Astrocyte (in vitro differentiated cells and primary cell): Measurements from ENCODE around the gene DDX50. TPM values are rescaled to one million over a fixed set of nuclear protein-coding genes. Genes with fewer than 3 reads are reported as not detected.

ENCODE experiments used
- DNase-seq: peaks from one replicate; pipeline ENCODE4 v3.0.0-alpha.2; 2010; ENCODE audit warnings: low read depth
- FAIRE-seq: peaks from 2 replicates; lab custom pipeline; 2011; peaks lifted over from hg19 to GRCh38; lab: Jason Lieb, UNC
- H2AFZ ChIP-seq: 2 replicates; pipeline ENCODE4 v1.6.0; 2012; ENCODE audit warnings: low read depth, low read length, inconsistent platforms
- H3K27ac ChIP-seq: 2 replicates; pipeline ENCODE4 v1.5.1; 2011; ENCODE audit warnings: low read depth, low read length, inconsistent platforms
- H3K27me3 ChIP-seq: 2 replicates; pipeline ENCODE4 v1.6.0; 2011; ENCODE audit warnings: low read length, inconsistent platforms; ENCODE audit not compliant: insufficient read depth
- H3K36me3 ChIP-seq: 2 replicates; pipeline ENCODE4 v1.5.1; 2011; ENCODE audit warnings: low read length, inconsistent platforms; ENCODE audit not compliant: insufficient read depth
- H3K4me1 ChIP-seq: 2 replicates; pipeline ENCODE4 v1.5.1; 2011; ENCODE audit warnings: low read length, inconsistent platforms; ENCODE audit not compliant: insufficient read depth
- H3K4me2 ChIP-seq: 2 replicates; pipeline ENCODE4 v1.6.0; 2012; ENCODE audit warnings: low read length, inconsistent platforms
- H3K4me3 ChIP-seq: 2 replicates; pipeline ENCODE4 v1.5.1; 2011; ENCODE audit warnings: low read depth, mild to moderate bottlenecking, low read length, inconsistent platforms; ENCODE audit not compliant: insufficient read depth
- H3K79me2 ChIP-seq: 2 replicates; pipeline ENCODE4 v1.6.0; 2012; ENCODE audit warnings: mild to moderate bottlenecking, low read length, inconsistent platforms; ENCODE audit not compliant: insufficient read depth
- H3K9ac ChIP-seq: 2 replicates; pipeline ENCODE4 v1.6.0; 2012; ENCODE audit warnings: mild to moderate bottlenecking, low read length, inconsistent platforms
- H3K9me3 ChIP-seq: 2 replicates; pipeline ENCODE4 v1.5.1; 2012; ENCODE audit warnings: low read depth, mild to moderate bottlenecking, low read length, inconsistent platforms; ENCODE audit not compliant: insufficient read depth
- H4K20me1 ChIP-seq: 2 replicates; pipeline ENCODE4 v1.6.0; 2012; ENCODE audit warnings: low read length, inconsistent platforms; ENCODE audit not compliant: insufficient read depth
- H3K27ac Mint-ChIP-seq: one replicate; pipeline ENCODE4 v1.8.0; 2021; ENCODE audit warnings: mild to moderate bottlenecking, mixed read lengths; ENCODE audit not compliant: unreplicated experiment
- H3K27me3 Mint-ChIP-seq: one replicate; pipeline ENCODE4 v1.8.0; 2021; ENCODE audit warnings: low read depth, mixed read lengths; ENCODE audit not compliant: unreplicated experiment
- H3K36me3 Mint-ChIP-seq: one replicate; pipeline ENCODE4 v1.8.0; 2021; ENCODE audit warnings: low read depth, mixed read lengths; ENCODE audit not compliant: unreplicated experiment
- H3K4me1 Mint-ChIP-seq: one replicate; pipeline ENCODE4 v1.8.0; 2021; ENCODE audit warnings: low read depth, mixed read lengths; ENCODE audit not compliant: unreplicated experiment
- H3K4me3 Mint-ChIP-seq: one replicate; pipeline ENCODE4 v1.8.0; 2021; ENCODE audit warnings: mild to moderate bottlenecking, moderate library complexity, mixed read lengths; ENCODE audit not compliant: unreplicated experiment
- H3K9me3 Mint-ChIP-seq: one replicate; pipeline ENCODE4 v1.8.0; 2021; ENCODE audit warnings: mild to moderate bottlenecking, mixed read lengths; ENCODE audit not compliant: unreplicated experiment
- CTCF ChIP-seq: IDR thresholded peaks from 2 replicates; pipeline ENCODE4 v1.5.1; 2011; ENCODE audit warnings: low read depth, mild to moderate bottlenecking, inconsistent platforms, low read length, moderate library complexity; ENCODE audit not compliant: insufficient read depth
- EZH2 ChIP-seq: IDR thresholded peaks from 2 replicates; pipeline ENCODE4 v1.6.1; 2012; ENCODE audit warnings: mild to moderate bottlenecking, low read length, inconsistent platforms; ENCODE audit not compliant: insufficient read depth
- total RNA-seq: library from RNA; stranded (reverse); gene quantifications from 2 replicates; pipeline ENCODE4 v1.2.1, GENCODE V29; 2021

DDX50 gene
- total RNA-seq, 1 donor from 2014 or later = 34.2 TPM

- FAIRE-seq = no peak
- Histone ChIP-seq H3K9me3 (no peaks in the 10 kb centered on the region), H2AFZ (no peak overlapping the region), H3K27ac (no peak overlapping the region), H3K4me2 (no peak overlapping the region), H4K20me1 (peaks cover 16% of the 10 kb centered on the region), H3K27me3 (no peaks in the 10 kb centered on the region), H3K9ac (no peak overlapping the region), H3K36me3 (peaks cover 35% of the 10 kb centered on the region), H3K4me3 (no peak overlapping the region), H3K4me1 (no peaks in the 10 kb centered on the region), H3K79me2 (peaks cover 16% of the 10 kb centered on the region)
- DNase-seq = no peak
- TF ChIP-seq EZH2 (no peak), CTCF (no peak)
- no peak overlapping the region for H3K27ac Mint-ChIP-seq
- H3K36me3 Mint-ChIP-seq = peaks cover 11% of the 10 kb centered on the region
- H3K9me3 Mint-ChIP-seq = no peaks in the 10 kb centered on the region
- no peak overlapping the region for H3K4me3 Mint-ChIP-seq
- H3K4me1 Mint-ChIP-seq = no peaks in the 10 kb centered on the region
- H3K27me3 Mint-ChIP-seq = no peaks in the 10 kb centered on the region
Observed at GRCh38 chr10:68934994-68935393, 33.9 kb downstream of the DDX50 start.

DNA sequence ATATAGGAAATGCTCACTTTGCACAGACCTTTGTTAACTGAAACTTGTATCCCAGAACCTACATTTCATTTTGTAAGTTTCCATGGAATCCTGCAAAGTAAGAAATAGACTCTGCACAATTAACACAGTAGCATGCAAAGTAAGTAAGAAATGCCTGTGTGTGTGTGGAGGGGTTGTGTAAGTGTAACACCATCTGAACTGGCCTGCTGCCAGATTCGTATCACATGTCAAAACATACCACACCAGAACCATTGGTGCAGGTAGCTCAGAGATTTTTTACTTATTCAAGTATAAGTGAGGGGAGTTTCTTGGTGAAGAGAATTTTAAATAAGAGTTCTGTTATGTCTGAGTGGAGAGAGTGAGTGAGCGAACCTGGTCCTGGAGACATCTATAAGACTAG, 37.0 kb downstream of the DDX50 start:
- DNase-seq = no peak

More for the DNA sequence above, 37.0 kb downstream of the DDX50 start:
- H3K4me3 Mint-ChIP-seq = no peak overlapping the region
- no peak overlapping the region for H3K27ac Mint-ChIP-seq
- H3K9me3 Mint-ChIP-seq = no peaks in the 10 kb centered on the region
- no peak overlapping the region for H2AFZ ChIP-seq
- TF ChIP-seq EZH2 (no peak), CTCF (no peak)
- FAIRE-seq = no peak
- no peak overlapping the region for H3K4me3 ChIP-seq
- no peak overlapping the region for H3K27ac ChIP-seq
- H3K9me3 ChIP-seq = no peaks in the 10 kb centered on the region
- no peaks in the 10 kb centered on the region for H3K27me3 ChIP-seq
- H3K27me3 Mint-ChIP-seq = no peaks in the 10 kb centered on the region
- peaks cover 10% of the 10 kb centered on the region for H3K79me2 ChIP-seq
- peaks cover 3% of the 10 kb centered on the region for H4K20me1 ChIP-seq
- H3K4me2 ChIP-seq = no peak overlapping the region
- no peaks in the 10 kb centered on the region for H3K4me1 ChIP-seq
- H3K9ac ChIP-seq = no peak overlapping the region
- H3K36me3 Mint-ChIP-seq = peaks cover 1% of the 10 kb centered on the region
- no peaks in the 10 kb centered on the region for H3K4me1 Mint-ChIP-seq
- peaks cover 29% of the 10 kb centered on the region for H3K36me3 ChIP-seq
